CD4-positive, alpha-beta T cell treated with Interleukin-17A for 4 hours (primary cell): ENCODE measurements around the gene ANXA9.

Experiments used
- DNase-seq: peaks from one replicate; pipeline ENCODE4 v3.0.0-alpha.2; 2020; ENCODE audit warnings: mixed read lengths

ANXA9 gene

GRCh38 chr1:150974580-150975478 lies 7.3 kb upstream of the ANXA9 start, which contains the start of gene CERS2:
CERS2 (minus strand) TSS chr1:150974835; CDS start chr1:150969090, 5,745 bp downstream.
- peak; percentile 85 for DNase-seq

GRCh38 chr1:150976401-150976821 lies 5.7 kb upstream of the ANXA9 start:
- DNase-seq: no peak

DNA sequence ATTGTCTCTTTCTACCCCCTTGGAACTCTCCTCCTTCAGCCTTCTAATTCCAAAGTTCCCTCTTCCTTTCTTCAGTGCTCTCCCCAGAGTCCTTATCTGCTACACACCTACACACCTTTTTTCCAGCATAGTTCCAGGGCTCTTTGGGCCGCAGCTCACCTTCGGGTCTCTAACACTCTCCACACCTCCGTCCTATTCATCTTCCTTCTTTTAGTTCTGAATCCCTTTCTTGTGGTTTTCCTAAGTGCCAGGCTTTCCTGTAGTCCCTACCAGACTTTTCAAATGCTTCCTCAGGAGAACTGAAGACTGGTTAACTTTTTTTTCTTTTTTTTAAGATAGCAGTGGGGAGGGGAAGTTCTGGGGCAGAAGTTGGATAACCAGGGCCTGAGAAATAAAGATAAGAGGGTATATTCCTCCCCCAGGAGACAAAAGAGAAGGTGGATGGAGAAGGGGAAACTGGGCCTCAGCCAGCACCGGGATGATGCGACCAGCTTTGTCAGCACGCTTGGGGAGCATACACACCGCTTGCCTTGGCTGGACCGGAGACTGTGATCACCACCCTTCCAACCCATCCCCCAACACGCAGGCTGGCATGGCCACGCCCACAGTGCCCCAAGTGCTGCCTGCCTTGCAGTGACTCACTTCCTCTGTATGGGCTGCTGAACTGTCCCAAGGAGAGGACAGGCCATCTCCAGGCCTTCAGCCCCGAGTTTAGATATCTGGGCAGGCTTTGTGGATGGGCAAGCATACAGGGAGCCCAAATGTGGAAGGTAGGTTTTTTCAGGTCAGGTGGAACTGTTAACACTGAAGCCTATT lies 5.0 kb upstream of the ANXA9 start:
- peak; percentile 88 for DNase-seq

DNA sequence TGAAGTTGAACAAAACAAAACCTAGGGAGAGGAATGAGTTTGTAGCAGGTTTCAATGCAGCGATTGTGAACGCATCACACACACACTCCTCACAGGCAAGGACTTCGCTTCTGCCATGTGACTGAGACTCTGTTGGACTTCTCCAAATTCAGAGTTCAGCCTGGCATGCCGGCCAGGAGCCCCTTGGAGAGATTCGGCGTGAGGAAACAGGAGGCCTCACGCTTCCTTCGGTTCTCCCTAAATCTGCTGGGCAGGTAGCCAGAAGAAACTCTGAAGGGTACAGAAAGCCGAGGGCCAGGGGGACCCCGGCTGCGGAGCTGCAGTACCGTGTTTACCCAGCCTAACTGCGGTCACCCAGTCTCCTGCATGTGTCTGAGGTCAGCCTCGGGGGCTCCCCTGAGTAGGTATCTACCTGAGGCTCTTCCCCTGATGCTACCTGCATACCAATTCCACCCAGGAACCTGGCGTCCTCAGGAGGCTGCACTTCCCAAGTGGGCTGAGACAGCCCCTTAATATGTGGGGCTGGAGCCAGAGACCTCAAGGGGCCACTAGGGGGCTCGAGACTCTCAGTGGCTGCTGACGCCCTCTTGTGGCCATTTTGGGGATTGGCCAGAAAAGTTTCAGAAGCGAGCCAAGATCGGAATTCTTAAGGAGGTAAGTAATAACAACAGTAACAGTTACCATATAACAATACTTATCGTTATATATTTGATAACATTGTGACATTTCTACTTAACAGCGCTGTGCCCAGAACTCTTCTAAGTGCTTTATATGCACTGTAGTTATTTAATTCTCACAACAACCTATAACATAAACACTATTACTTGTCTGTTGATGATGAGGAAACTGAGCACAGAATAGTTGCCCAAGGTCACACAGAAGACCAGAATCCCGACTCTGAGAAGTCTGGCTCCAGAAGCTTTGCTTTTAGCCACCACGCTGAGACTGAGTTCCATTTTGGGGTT lies 2.7 kb upstream of the ANXA9 start:
- peak; percentile 93 for DNase-seq

DNA sequence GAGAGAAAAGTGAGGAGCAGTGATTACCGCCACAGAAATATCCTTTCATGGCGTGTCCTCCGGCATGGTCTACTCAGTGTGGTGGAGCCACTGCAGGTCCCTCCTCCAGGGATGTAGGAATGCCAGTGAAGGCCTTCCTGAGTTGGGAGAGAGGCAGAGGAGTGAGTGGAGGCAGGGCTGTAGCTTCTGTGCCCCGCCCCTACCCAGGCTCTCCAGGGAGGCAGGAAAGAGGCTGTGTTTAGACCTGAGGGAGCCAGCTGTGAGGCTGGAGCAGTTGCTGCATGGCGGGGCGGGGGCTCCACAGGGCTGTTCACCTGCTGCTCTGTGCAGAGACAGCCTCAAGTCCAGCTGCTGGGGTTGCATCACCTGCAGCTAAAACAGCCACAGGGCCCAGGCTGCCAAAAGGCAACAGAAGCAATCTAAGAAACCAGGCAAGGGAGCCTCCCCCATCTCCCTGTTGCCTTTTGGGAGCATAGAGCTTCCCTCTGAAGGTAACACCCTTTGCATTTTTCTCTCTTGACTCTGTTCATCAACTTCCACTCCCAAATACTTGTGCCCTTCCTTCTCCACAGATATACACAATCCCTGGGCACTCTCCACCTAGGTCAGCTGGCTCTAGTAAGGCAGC lies 801 bp upstream of the ANXA9 start:
- DNase-seq: no peak

GRCh38 chr1:150985179-150985825 lies 3.2 kb downstream of the ANXA9 start:
- DNase-seq: no peak

GRCh38 chr1:150987924-150988323 lies 5.8 kb downstream of the ANXA9 start:
- DNase-seq: no peak

DNA sequence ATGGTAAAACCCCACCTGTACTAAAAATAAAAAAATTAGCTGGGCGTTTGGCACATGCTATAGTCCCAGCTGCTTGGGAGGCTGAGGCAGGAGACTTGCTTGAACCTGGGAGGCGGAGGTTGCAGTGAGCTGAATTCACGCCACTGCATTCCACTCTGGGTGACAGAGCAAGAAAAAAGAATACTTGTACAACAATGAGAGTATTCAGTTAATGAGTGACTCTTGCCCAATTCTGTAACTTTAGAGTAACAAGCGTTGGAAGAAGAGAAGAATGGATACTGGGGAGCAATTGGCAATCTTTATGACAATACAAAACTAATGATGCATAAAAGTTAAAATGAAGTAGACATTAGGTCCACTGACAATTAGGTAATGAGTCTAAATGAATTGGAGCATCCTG lies 10.5 kb downstream of the ANXA9 start:
- no peak for DNase-seq

- DNase-seq: no peak
Observed at GRCh38 chr1:150994248-150994647, 12.2 kb downstream of the ANXA9 start.

GRCh38 chr1:150995460-150995859 lies 13.4 kb downstream of the ANXA9 start:
- no peak for DNase-seq

DNA sequence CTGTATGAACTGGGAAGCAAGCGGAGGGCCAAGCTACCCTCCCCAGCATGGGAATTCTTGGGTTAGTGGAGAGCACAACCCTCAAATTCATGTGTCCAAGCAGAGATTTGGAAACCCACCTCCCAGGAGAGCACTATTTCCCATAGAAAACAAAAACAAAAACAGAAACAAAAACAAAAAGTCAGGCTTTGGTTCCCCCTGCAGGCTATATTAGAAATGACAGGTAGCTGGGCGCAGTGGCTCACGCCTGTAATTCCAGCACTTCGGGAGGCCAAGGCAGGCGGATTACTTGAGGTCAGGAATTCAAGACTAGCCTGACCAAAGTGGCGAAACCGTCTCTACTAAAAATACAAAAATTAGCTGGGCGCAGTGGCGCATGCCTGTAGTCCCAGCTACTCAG lies 13.8 kb downstream of the ANXA9 start:
- peak; percentile 44 for DNase-seq

GRCh38 chr1:150997126-150997872 lies 15.2 kb downstream of the ANXA9 start:
- DNase-seq: no peak

GRCh38 chr1:150997949-150998348 lies 15.9 kb downstream of the ANXA9 start:
- no peak for DNase-seq

DNA sequence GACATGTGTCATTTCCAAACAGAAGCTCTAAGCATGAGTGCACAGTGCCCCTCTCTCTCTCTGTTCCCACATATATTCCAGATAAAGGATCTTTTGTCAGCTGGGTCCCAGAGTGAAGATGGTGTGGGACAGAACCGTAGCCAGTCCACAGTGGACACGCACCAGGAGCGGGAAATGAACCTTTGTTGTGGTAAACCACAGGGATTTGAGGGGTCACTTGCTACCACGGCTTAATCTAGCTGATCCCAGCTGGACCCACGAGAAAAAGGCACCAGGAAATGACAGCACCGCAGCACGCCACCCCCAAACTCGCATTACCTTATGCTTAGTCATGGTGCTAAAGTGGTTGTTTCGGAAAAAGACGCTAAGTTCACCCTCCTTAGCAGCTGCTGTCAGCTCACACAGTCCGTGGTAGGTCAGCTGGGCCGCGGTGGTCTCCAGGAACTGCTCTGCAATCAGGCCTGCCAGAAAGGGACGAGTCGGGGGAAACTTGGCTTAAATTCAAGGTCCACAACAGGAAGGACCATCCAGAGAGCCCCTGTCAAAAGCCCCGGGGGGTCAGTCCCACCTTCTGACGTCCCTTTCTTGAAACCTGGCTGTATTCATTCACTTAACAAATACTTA lies 17.1 kb downstream of the ANXA9 start:
- no peak for DNase-seq

- DNase-seq: no peak
Observed at GRCh38 chr1:150999926-151000325, 17.8 kb downstream of the ANXA9 start.

GRCh38 chr1:151000408-151000807 lies 18.3 kb downstream of the ANXA9 start:
- no peak for DNase-seq

- DNase-seq: no peak
Observed at GRCh38 chr1:151001602-151002001, 19.5 kb downstream of the ANXA9 start.

GRCh38 chr1:151002051-151002450 lies 20.0 kb downstream of the ANXA9 start:
- DNase-seq: no peak

GRCh38 chr1:151002611-151003010 lies 20.5 kb downstream of the ANXA9 start:
- no peak for DNase-seq

DNA sequence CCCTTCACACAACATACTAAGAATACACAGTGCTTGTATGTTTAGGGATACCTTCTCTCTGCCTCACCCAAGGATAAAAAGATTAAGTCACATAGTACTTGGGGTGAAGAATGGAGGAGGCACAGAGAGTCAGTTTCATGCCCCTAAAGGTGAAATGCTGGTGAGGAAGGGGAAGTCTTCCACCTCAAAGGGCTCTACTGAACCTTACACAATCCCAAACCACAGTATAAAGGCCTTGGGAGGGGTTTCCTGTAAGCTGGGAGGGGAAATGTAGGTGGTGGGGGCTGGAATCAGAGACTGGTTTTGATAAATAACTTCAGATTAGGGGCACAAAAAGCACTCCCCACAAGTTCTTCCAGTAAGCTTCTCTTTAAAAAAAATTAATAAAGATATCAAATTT lies 21.1 kb downstream of the ANXA9 start:
- DNase-seq: peak; percentile 43
